Measurements from ENCODE around the gene LRRTM3. TPM values are rescaled to one million over a fixed set of nuclear protein-coding genes. Genes with fewer than 3 reads are reported as not detected.

LRRTM3 gene
- total and polyA plus RNA-seq, 2 experiments from 2014 or later = 0.21 to 0.37 TPM

DNA sequence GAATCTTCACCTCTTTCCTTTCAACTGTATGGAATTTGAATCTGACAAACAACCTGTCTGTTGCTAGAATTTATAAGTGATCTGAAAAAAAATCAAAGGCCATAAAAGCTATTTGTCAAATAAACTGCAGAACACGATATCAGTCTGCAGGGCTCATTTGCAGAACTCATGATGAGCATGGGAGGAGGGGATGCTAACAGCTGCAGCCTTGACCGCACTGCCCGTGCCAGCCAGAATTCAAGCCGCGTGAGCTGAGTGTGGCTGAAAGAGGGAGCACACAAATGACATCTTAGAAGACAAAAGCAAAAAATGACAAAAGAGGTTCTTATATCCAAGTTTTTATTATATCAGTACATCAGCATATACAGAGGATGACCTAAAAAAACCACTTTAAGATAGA, 15.7 kb downstream of the LRRTM3 start:
- no peak overlapping the region for H3K27ac Mint-ChIP-seq
- Histone ChIP-seq H4K20me1 (replicated peaks; ENCODE audit: insufficient read depth) (no peaks in the 10 kb centered on the region), H3K27ac (ENCODE audit: low read depth) (no peak overlapping the region), H3K79me2 (replicated peaks; ENCODE audit: insufficient read depth) (no peaks in the 10 kb centered on the region), H3K4me2 (no peak overlapping the region), H3K27me3 (ENCODE audit: insufficient read depth) (no peaks in the 10 kb centered on the region), H2AFZ (no peak overlapping the region), H3K4me3 (no peak overlapping the region), H3K36me3 (ENCODE audit: insufficient read depth) (no peaks in the 10 kb centered on the region), H3F3A (replicated peaks; ENCODE audit: low read depth) (no peaks in the 10 kb centered on the region), H3K4me1 (ENCODE audit: insufficient read depth) (no peaks in the 10 kb centered on the region), H3K9me2 (ENCODE audit: insufficient read depth) (no peaks in the 10 kb centered on the region)
- ATAC-seq (peak; percentile 29; the same call in 1 of the 3 replicates), DNase-seq (ENCODE audit: low spot score) (no peak)
- H3K4me1 Mint-ChIP-seq = no peaks in the 10 kb centered on the region
- H3K27me3 Mint-ChIP-seq (ENCODE audit: insufficient read depth, low read depth, poor library complexity) = peaks cover 2% of the 10 kb centered on the region
- no peaks in the 10 kb centered on the region for H3K36me3 Mint-ChIP-seq (ENCODE audit: low read depth)
- no peaks in the 10 kb centered on the region for H3K9me3 Mint-ChIP-seq
- no peak overlapping the region for H3K4me3 Mint-ChIP-seq
- no peak for TF ChIP-seq ZNF331 (CRISPR knock-in tag; IDR thresholded peaks at IDR 0.05; ENCODE audit: low read depth)

DNA sequence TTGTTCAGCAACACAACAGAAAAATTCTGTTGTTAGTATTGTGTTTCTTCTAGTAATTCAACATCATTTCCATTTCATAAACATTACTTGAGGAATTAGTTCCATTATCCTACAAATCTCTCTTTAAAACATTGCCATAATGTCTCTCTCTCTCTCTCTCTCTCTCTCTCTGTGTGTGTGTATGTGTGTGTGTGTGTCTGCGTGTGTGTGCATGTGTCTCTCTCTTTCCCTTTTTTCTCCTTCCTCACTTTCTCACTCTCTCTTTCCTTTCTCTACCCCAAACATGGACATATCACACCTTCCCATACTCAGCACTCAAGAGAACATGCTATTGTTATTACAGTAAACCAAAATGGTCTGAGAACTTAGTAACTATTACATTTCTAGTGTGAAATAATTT, 16.6 kb downstream of the LRRTM3 start:
- Histone ChIP-seq H3F3A (replicated peaks; ENCODE audit: low read depth) (no peaks in the 10 kb centered on the region), H3K36me3 (ENCODE audit: insufficient read depth) (no peaks in the 10 kb centered on the region), H3K79me2 (replicated peaks; ENCODE audit: insufficient read depth) (no peaks in the 10 kb centered on the region), H3K4me2 (no peak overlapping the region), H3K9me2 (ENCODE audit: insufficient read depth) (no peaks in the 10 kb centered on the region), H3K4me3 (no peak overlapping the region), H3K27ac (ENCODE audit: low read depth) (no peak overlapping the region), H3K4me1 (ENCODE audit: insufficient read depth) (no peaks in the 10 kb centered on the region), H3K27me3 (ENCODE audit: insufficient read depth) (no peaks in the 10 kb centered on the region), H4K20me1 (replicated peaks; ENCODE audit: insufficient read depth) (no peaks in the 10 kb centered on the region), H2AFZ (no peak overlapping the region)
- Mint-ChIP-seq H3K4me3 (no peak overlapping the region), H3K9me3 (no peaks in the 10 kb centered on the region), H3K27me3 (ENCODE audit: insufficient read depth, low read depth, poor library complexity) (peaks cover 2% of the 10 kb centered on the region), H3K36me3 (ENCODE audit: low read depth) (no peaks in the 10 kb centered on the region), H3K27ac (no peak overlapping the region), H3K4me1 (no peaks in the 10 kb centered on the region)
- ATAC-seq (no peak), DNase-seq (ENCODE audit: low spot score) (no peak)
- no peak for TF ChIP-seq POLR2AphosphoS5 (IDR thresholded peaks at IDR 0.05; ENCODE audit: low read depth)
- TF ChIP-seq, protein P1, sequence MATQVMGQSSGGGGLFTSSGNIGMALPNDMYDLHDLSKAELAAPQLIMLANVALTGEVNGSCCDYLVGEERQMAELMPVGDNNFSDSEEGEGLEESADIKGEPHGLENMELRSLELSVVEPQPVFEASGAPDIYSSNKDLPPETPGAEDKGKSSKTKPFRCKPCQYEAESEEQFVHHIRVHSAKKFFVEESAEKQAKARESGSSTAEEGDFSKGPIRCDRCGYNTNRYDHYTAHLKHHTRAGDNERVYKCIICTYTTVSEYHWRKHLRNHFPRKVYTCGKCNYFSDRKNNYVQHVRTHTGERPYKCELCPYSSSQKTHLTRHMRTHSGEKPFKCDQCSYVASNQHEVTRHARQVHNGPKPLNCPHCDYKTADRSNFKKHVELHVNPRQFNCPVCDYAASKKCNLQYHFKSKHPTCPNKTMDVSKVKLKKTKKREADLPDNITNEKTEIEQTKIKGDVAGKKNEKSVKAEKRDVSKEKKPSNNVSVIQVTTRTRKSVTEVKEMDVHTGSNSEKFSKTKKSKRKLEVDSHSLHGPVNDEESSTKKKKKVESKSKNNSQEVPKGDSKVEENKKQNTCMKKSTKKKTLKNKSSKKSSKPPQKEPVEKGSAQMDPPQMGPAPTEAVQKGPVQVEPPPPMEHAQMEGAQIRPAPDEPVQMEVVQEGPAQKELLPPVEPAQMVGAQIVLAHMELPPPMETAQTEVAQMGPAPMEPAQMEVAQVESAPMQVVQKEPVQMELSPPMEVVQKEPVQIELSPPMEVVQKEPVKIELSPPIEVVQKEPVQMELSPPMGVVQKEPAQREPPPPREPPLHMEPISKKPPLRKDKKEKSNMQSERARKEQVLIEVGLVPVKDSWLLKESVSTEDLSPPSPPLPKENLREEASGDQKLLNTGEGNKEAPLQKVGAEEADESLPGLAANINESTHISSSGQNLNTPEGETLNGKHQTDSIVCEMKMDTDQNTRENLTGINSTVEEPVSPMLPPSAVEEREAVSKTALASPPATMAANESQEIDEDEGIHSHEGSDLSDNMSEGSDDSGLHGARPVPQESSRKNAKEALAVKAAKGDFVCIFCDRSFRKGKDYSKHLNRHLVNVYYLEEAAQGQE (IDR thresholded peaks at IDR 0.05; ENCODE audit: unreplicated experiment) = no peak
- TF ChIP-seq, protein P2, sequence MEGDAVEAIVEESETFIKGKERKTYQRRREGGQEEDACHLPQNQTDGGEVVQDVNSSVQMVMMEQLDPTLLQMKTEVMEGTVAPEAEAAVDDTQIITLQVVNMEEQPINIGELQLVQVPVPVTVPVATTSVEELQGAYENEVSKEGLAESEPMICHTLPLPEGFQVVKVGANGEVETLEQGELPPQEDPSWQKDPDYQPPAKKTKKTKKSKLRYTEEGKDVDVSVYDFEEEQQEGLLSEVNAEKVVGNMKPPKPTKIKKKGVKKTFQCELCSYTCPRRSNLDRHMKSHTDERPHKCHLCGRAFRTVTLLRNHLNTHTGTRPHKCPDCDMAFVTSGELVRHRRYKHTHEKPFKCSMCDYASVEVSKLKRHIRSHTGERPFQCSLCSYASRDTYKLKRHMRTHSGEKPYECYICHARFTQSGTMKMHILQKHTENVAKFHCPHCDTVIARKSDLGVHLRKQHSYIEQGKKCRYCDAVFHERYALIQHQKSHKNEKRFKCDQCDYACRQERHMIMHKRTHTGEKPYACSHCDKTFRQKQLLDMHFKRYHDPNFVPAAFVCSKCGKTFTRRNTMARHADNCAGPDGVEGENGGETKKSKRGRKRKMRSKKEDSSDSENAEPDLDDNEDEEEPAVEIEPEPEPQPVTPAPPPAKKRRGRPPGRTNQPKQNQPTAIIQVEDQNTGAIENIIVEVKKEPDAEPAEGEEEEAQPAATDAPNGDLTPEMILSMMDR (conservative IDR thresholded peaks at IDR 0.05; ENCODE audit: low read depth in 2 of 2) = no peak

DNA sequence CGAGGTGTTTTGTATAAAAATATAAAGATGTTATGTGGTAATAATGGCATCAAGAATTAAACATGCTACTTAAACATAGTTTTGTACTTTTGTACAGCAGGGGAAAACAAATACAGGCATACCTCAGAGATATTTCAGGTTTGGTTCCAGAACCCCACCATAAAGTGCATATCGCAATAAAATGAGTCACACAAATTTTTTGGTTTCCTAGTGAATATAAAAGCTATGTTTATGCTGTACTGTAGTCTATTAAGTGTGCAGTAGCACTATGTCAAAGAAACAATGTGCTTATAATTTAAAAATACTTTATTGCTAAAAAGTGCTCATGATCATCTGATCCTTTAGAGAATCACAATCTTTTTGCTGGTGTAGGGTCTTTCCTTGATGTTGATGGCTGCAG, 17.8 kb downstream of the LRRTM3 start:
- H3K9me2 ChIP-seq (ENCODE audit: insufficient read depth) = no peaks in the 10 kb centered on the region
- no peak overlapping the region for H3K4me2 ChIP-seq
- H3F3A ChIP-seq (replicated peaks; ENCODE audit: low read depth) = no peaks in the 10 kb centered on the region
- no peak overlapping the region for H3K4me3 Mint-ChIP-seq
- H3K4me3 ChIP-seq = no peak overlapping the region
- H3K27me3 ChIP-seq (ENCODE audit: insufficient read depth) = no peaks in the 10 kb centered on the region
- H3K36me3 Mint-ChIP-seq (ENCODE audit: low read depth) = no peaks in the 10 kb centered on the region
- H3K27ac Mint-ChIP-seq = no peak overlapping the region
- no peaks in the 10 kb centered on the region for H3K79me2 ChIP-seq (replicated peaks; ENCODE audit: insufficient read depth)
- H3K27ac ChIP-seq (ENCODE audit: low read depth) = no peak overlapping the region
- H3K27me3 Mint-ChIP-seq (ENCODE audit: insufficient read depth, low read depth, poor library complexity) = peaks cover 2% of the 10 kb centered on the region
- no peaks in the 10 kb centered on the region for H3K36me3 ChIP-seq (ENCODE audit: insufficient read depth)
- ATAC-seq (no peak), DNase-seq (ENCODE audit: low spot score) (no peak)
- no peaks in the 10 kb centered on the region for H3K4me1 ChIP-seq (ENCODE audit: insufficient read depth)
- H4K20me1 ChIP-seq (replicated peaks; ENCODE audit: insufficient read depth) = no peaks in the 10 kb centered on the region
- no peaks in the 10 kb centered on the region for H3K4me1 Mint-ChIP-seq
- no peaks in the 10 kb centered on the region for H3K9me3 Mint-ChIP-seq
- no peak overlapping the region for H2AFZ ChIP-seq
- TF ChIP-seq STAT1 (IDR thresholded peaks at IDR 0.05; ENCODE audit: unreplicated experiment) (no peak), NANOG (IDR thresholded peaks at IDR 0.05; ENCODE audit: borderline replicate concordance) (no peak), ZNF331 (CRISPR knock-in tag; IDR thresholded peaks at IDR 0.05; ENCODE audit: low read depth) (no peak)
- TF ChIP-seq, protein P3, sequence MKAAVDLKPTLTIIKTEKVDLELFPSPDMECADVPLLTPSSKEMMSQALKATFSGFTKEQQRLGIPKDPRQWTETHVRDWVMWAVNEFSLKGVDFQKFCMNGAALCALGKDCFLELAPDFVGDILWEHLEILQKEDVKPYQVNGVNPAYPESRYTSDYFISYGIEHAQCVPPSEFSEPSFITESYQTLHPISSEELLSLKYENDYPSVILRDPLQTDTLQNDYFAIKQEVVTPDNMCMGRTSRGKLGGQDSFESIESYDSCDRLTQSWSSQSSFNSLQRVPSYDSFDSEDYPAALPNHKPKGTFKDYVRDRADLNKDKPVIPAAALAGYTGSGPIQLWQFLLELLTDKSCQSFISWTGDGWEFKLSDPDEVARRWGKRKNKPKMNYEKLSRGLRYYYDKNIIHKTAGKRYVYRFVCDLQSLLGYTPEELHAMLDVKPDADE (IDR thresholded peaks at IDR 0.05) = no peak
